DND-41 (cell line): ENCODE data around the gene TTLL8.

Experiments
- EZH2 ChIP-seq: IDR thresholded peaks from 3 replicates; pipeline ENCODE4 v1.6.1; 2012; ENCODE audit warnings: borderline replicate concordance, low read depth, mild to moderate bottlenecking, moderate library complexity, low read length, inconsistent platforms; ENCODE audit not compliant: severe bottlenecking
- TF ChIP-seq, protein P1 (sequence below): IDR thresholded peaks from 2 replicates; pipeline ENCODE4 v1.5.1; 2012; ENCODE audit warnings: borderline replicate concordance, low read length, moderate library complexity, mild to moderate bottlenecking; ENCODE audit not compliant: poor library complexity, severe bottlenecking; ENCODE audit errors: extremely low read depth

DNA sequence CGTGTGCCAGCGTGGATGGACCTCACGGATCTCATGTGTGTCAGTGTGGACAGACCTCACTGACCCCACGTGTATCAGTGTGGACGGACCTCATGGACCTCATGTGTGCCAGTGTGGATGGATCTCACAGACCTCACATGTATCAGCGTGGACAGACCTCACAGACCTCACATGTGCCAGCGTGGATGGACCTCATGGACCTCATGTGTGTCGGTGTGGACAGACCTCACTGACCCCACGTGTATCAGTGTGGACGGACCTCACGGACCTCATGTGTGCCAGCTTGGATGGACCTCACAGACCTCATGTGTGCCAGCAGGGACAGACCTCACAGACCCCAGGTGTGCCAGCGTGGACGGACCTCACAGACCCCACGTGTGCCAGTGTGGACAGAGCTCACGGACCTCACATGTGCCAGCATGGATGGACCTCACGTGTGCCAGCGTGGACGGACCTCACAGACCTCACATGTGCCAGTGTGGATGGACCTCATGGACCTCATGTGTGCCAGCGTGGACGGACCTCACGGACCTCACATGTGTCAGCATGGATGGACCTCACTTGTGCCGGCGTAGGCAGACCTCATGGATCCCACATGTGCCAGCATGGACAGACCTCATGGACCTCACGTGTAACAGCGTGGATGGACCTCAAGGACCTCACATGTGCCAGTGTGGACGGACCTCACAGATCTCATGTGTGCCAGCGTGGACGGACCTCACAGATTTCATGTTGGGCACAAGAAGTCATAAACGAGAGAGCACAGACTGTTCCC, 18.2 kb downstream of the TTLL8 start:
- TF ChIP-seq, protein P1, sequence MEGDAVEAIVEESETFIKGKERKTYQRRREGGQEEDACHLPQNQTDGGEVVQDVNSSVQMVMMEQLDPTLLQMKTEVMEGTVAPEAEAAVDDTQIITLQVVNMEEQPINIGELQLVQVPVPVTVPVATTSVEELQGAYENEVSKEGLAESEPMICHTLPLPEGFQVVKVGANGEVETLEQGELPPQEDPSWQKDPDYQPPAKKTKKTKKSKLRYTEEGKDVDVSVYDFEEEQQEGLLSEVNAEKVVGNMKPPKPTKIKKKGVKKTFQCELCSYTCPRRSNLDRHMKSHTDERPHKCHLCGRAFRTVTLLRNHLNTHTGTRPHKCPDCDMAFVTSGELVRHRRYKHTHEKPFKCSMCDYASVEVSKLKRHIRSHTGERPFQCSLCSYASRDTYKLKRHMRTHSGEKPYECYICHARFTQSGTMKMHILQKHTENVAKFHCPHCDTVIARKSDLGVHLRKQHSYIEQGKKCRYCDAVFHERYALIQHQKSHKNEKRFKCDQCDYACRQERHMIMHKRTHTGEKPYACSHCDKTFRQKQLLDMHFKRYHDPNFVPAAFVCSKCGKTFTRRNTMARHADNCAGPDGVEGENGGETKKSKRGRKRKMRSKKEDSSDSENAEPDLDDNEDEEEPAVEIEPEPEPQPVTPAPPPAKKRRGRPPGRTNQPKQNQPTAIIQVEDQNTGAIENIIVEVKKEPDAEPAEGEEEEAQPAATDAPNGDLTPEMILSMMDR, result no peak
- no peak for TF ChIP-seq EZH2
